ENCODE data around the gene USB1.

GRCh38 chr16:58024486-58025350 is 23.5 kb downstream of the USB1 start:
- no peak for TF ChIP-seq BCL11A (tag by site-specific recombination; IDR thresholded peaks at IDR 0.05; ENCODE audit: low read depth)
- no peak for TF ChIP-seq ZNF138 (tag by site-specific recombination; IDR thresholded peaks at IDR 0.05; ENCODE audit: borderline replicate concordance)
- no peak for TF ChIP-seq CTCF (tag by site-specific recombination; IDR thresholded peaks at IDR 0.05)
- no peak for TF ChIP-seq ZBTB6 (tag by site-specific recombination; IDR thresholded peaks at IDR 0.05)
- no peak for TF ChIP-seq ZBTB8A (tag by site-specific recombination; IDR thresholded peaks at IDR 0.05)
- no peak for TF ChIP-seq HOXD13 (CRISPR knock-in tag; IDR thresholded peaks at IDR 0.05; ENCODE audit: borderline replicate concordance)

Data from HEK293 (cell line).